Smooth muscle cell (in vitro differentiated cells): ENCODE results near the gene TYK2. TPM values are rescaled to one million over a fixed set of nuclear protein-coding genes. Genes with fewer than 3 reads are reported as not detected.

Experiments used
- DNase-seq: peaks from one replicate; lab custom pipeline; 2025; ENCODE audit not compliant: unreplicated experiment; lab: John Stamatoyannopoulos, UW
- H2AFZ ChIP-seq: fragments of 200-600 bp; sonication (generic); 2 replicates; pipeline ENCODE4 v1.6.0; 2016; ENCODE audit warnings: antibody characterized with exemption, low read depth, mild to moderate bottlenecking
- H3F3A ChIP-seq: fragments of 200-600 bp; sonication (generic); 2 replicates; pipeline ENCODE4 v1.6.0; 2017; ENCODE audit warnings: antibody characterized with exemption, low read depth
- H3K27ac ChIP-seq: fragments of 200-600 bp; sonication (generic); 2 replicates; pipeline ENCODE4 v1.5.1; 2016; ENCODE audit warnings: low read depth, mild to moderate bottlenecking
- H3K27me3 ChIP-seq: fragments of 200-600 bp; sonication (generic); 2 replicates; pipeline ENCODE4 v1.6.1; 2016; ENCODE audit warnings: low read depth, mild to moderate bottlenecking
- H3K36me3 ChIP-seq: fragments of 200-600 bp; sonication (generic); 2 replicates; pipeline ENCODE4 v1.5.1; 2016; ENCODE audit warnings: low read depth
- H3K4me1 ChIP-seq: fragments of 200-600 bp; sonication (generic); 2 replicates; pipeline ENCODE4 v1.5.1; 2016; ENCODE audit warnings: low read depth
- H3K4me2 ChIP-seq: fragments of 200-600 bp; sonication (generic); 2 replicates; pipeline ENCODE4 v1.6.0; 2016; ENCODE audit warnings: mild to moderate bottlenecking
- H3K4me3 ChIP-seq: fragments of 200-600 bp; sonication (generic); 2 replicates; pipeline ENCODE4 v1.5.1; 2016; ENCODE audit warnings: mild to moderate bottlenecking
- H3K79me2 ChIP-seq: fragments of 200-600 bp; sonication (generic); 2 replicates; pipeline ENCODE4 v1.6.0; 2016; ENCODE audit warnings: low read depth, mild to moderate bottlenecking
- H3K9ac ChIP-seq: fragments of 200-600 bp; sonication (generic); 2 replicates; pipeline ENCODE4 v1.6.0; 2016; ENCODE audit warnings: low read depth
- H3K9me3 ChIP-seq: fragments of 200-600 bp; sonication (generic); replicated peaks from 2 replicates; pipeline ENCODE4 v1.5.1; 2016; ENCODE audit warnings: low read depth
- H4K20me1 ChIP-seq: fragments of 200-600 bp; sonication (generic); 2 replicates; pipeline ENCODE4 v1.6.0; 2016; ENCODE audit warnings: low read depth
- WGBS: methylation state at CpG from one replicate; pipeline ENCODE4 v1.1.7; 2016; ENCODE audit warnings: low lambda C conversion rate; 5-methylcytosine and 5-hydroxymethylcytosine counted together
- polyA plus RNA-seq: library from polyadenylated mRNA; unstranded; fragments of >200 nt; fragmentation: Nextera tagmentation; extraction: Ambion mirVana; gene quantifications from 2 replicates; pipeline ENCODE4 v1.2.1, GENCODE V29; 2016
- total RNA-seq: library from RNA; depleted of rRNA; stranded (reverse); fragments of >200 nt; gene quantifications from 2 replicates; pipeline ENCODE4 v1.2.3, GENCODE V29; 2014
- TF ChIP-seq, protein P1 (sequence below): fragments of 200-600 bp; sonication (generic); IDR thresholded peaks from 2 replicates; pipeline ENCODE4 v1.5.1; 2017; ENCODE audit warnings: borderline replicate concordance, mild to moderate bottlenecking, antibody characterized with exemption; ENCODE audit not compliant: insufficient read depth, poor library complexity, severe bottlenecking

Gene TYK2
- total and polyA plus RNA-seq, 2 experiments from 2014 or later: 53.1 to 98.4 TPM

DNA sequence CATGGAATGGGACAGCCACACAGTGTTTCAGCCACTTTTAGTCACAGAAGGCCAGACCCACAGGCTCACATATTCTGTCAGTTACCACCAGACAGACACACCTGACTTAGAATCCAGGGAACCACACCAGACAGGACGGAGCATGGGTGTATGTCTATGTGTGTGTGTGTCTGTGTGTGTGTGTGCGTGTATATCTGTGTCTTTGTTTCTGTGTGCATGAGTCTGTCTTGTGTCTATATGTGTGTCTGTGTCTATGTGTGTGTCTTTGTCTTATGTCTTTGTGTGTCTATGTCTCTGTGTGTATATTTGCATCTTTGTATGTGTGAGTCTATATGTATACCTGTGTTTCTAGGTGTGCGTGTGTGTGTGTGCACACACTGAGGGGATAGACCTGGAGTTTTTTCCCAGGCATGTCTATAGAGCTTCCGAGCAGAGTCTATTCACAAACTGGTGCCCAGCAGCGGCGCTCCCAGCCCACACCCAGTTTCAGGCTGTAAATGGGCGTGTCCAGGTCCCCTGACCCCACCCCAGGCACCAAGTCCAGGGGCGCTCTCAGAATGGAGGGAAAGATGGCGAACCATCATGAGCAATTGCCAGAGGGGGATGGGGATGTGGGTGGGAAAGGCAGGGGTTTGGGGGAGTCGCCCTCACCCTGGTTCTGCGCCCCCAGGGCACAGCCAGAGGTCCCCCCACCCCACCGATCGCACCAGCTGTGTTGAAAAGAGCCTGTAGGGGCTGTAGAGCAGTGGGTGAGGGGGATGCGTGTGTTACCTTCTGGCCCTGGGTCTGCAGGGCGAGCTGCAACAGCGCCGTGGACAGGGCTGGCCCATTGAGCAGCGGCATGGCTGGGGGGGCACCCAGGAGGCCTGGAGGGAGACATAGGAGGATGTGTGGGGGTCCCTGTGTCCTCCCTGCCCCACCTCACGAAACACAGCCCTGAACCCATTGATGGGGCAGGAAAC is 58.2 kb downstream of the TYK2 start:
- 97% methylated on average over 17 of the region's 19 CpGs for WGBS
- H3K79me2 ChIP-seq: no peaks in the 10 kb centered on the region
- H3K9me3 ChIP-seq: no peaks in the 10 kb centered on the region
- H3K36me3 ChIP-seq: no peaks in the 10 kb centered on the region
- H2AFZ ChIP-seq: no peak overlapping the region
- peaks cover 11% of the 10 kb centered on the region for H4K20me1 ChIP-seq
- no peak for DNase-seq
- H3K27ac ChIP-seq: no peak overlapping the region
- peaks cover 7% of the 10 kb centered on the region for H3F3A ChIP-seq
- H3K4me1 ChIP-seq: no peaks in the 10 kb centered on the region
- no peak overlapping the region for H3K4me3 ChIP-seq
- no peak overlapping the region for H3K4me2 ChIP-seq
- H3K9ac ChIP-seq: no peak overlapping the region
- H3K27me3 ChIP-seq: no peaks in the 10 kb centered on the region
- TF ChIP-seq, protein P1, sequence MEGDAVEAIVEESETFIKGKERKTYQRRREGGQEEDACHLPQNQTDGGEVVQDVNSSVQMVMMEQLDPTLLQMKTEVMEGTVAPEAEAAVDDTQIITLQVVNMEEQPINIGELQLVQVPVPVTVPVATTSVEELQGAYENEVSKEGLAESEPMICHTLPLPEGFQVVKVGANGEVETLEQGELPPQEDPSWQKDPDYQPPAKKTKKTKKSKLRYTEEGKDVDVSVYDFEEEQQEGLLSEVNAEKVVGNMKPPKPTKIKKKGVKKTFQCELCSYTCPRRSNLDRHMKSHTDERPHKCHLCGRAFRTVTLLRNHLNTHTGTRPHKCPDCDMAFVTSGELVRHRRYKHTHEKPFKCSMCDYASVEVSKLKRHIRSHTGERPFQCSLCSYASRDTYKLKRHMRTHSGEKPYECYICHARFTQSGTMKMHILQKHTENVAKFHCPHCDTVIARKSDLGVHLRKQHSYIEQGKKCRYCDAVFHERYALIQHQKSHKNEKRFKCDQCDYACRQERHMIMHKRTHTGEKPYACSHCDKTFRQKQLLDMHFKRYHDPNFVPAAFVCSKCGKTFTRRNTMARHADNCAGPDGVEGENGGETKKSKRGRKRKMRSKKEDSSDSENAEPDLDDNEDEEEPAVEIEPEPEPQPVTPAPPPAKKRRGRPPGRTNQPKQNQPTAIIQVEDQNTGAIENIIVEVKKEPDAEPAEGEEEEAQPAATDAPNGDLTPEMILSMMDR: no peak

DNA sequence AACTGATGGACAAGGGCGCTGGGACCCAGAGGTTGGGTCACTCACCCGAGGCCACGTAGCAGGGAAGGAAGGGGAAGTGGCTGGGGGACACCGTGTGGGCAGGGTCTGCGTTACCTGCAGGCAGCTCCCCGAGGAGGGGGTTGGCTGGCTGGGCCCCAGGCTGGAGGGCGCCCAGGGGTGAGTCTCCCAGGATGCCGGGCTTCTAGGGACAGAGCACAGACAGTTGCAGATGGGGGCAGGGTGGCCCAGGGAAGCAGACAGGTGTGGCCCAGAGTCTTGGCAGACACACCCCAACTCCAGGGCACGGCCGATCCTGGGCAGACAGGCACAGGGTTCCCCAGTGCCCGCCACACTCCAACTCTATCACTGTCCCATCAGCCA is 59.0 kb downstream of the TYK2 start:
- no peak for DNase-seq
- Histone ChIP-seq H3K9ac (no peak overlapping the region), H2AFZ (no peak overlapping the region), H3K79me2 (no peaks in the 10 kb centered on the region), H3F3A (peaks cover 7% of the 10 kb centered on the region), H3K9me3 (no peaks in the 10 kb centered on the region), H3K27me3 (no peaks in the 10 kb centered on the region), H4K20me1 (peaks cover 6% of the 10 kb centered on the region), H3K4me2 (no peak overlapping the region), H3K4me3 (no peak overlapping the region), H3K27ac (no peak overlapping the region), H3K36me3 (no peaks in the 10 kb centered on the region), H3K4me1 (no peaks in the 10 kb centered on the region)
- TF ChIP-seq, protein P1: no peak
- 99% methylated on average over 11 of the region's 11 CpGs for WGBS

DNA sequence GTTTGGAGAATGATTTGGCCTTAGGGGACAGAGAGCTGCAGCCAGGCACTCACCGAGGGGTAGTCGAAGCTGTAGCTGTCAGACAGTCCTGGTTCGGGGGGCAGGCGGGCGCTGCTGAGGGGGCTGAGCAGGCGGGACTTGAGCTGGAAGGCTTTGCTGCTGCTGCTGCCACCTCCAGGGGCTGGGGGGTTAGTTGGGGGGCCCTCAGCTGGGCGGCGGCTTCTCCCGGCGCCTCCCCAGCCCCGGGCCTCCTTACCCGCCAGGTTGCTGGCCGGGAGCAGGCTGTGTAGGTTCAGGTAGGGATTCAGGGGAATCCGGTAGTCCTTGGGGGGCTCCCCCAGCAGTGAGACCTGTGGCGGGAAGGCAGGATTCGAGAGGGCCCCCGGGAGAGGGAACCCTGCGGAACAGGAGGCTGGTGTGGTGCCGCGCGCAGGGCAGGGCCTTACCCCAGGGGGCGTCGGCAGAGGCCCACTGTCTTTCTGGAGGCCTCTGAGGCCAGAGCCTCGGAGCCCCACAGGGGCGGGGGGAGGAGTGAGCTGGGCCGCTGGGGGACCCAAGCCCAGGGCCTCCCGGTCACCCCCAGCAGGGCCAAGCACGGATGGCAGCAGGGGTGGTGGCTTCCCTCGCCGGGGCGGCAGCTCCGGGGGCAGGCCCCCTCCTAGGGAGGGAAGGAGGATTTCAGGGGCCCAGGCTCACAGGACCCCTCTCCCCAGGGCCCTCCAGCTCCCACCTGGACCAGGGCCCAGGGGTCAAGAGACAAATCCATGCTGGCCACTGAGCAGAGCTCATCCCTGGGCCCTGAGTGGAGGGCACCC is 59.6 kb downstream of the TYK2 start:
- Histone ChIP-seq H3K4me1 (no peaks in the 10 kb centered on the region), H3K27ac (no peak overlapping the region), H3K9ac (no peak overlapping the region), H3K4me3 (no peak overlapping the region), H3F3A (peaks cover 7% of the 10 kb centered on the region), H4K20me1 (peaks cover 2% of the 10 kb centered on the region), H3K4me2 (no peak overlapping the region), H3K36me3 (no peaks in the 10 kb centered on the region), H3K79me2 (no peaks in the 10 kb centered on the region), H3K27me3 (no peaks in the 10 kb centered on the region), H3K9me3 (no peaks in the 10 kb centered on the region), H2AFZ (no peak overlapping the region)
- no peak for DNase-seq
- TF ChIP-seq, protein P1: no peak
- WGBS: 97% methylated on average over 28 of the region's 32 CpGs
